Measurements from ENCODE around the gene PTPRN2. TPM values are rescaled to one million over a fixed set of nuclear protein-coding genes. Genes with fewer than 3 reads are reported as not detected.
"Not testable (repeated sequence)": the region's sequence is repeated elsewhere in the genome, so short reads cannot be mapped to it uniquely, and the experiment has no call there.

The PTPRN2 gene
- total and polyA plus RNA-seq, 4 donors, result 18.1 to 69.9 (median 50.4) TPM

GRCh38 chr7:158524286-158524685, 63.3 kb downstream of the PTPRN2 start:
- H3K4me3 ChIP-seq (ENCODE audit: low read depth, low read length); H3K9me3 ChIP-seq (ENCODE audit: control insufficient read depth, insufficient read depth, low read length); H3K27me3 ChIP-seq (ENCODE audit: control insufficient read depth, insufficient read depth, low read length); H3K27ac ChIP-seq (ENCODE audit: low read depth, low read length): not testable (repeated sequence)
- peak in 1 of 6 donors; percentile 31 for DNase-seq (ENCODE audit: low read depth in 4 of 6, low spot score in 6 of 6)
- 72% methylated on average over 9 of the region's 14 CpGs for WGBS (ENCODE audit: insufficient coverage)
- H3K4me1 ChIP-seq (ENCODE audit: control insufficient read depth, insufficient read depth, low read length), result peaks cover 34% of the 10 kb centered on the region
- H3K36me3 ChIP-seq (ENCODE audit: control insufficient read depth, insufficient read depth, low read length), result peaks cover 31% of the 10 kb centered on the region

- H3K27ac ChIP-seq (ENCODE audit: low read depth, low read length); H3K4me3 ChIP-seq (ENCODE audit: low read depth, low read length); DNase-seq (ENCODE audit: low read depth in 4 of 6, low spot score in 6 of 6); H3K9me3 ChIP-seq (ENCODE audit: control insufficient read depth, insufficient read depth, low read length); H3K27me3 ChIP-seq (ENCODE audit: control insufficient read depth, insufficient read depth, low read length): not testable (repeated sequence)
- peaks cover 29% of the 10 kb centered on the region for H3K36me3 ChIP-seq (ENCODE audit: control insufficient read depth, insufficient read depth, low read length)
- no CpG with 5 or more reads among the region's 11 CpGs for WGBS (ENCODE audit: insufficient coverage)
- H3K4me1 ChIP-seq (ENCODE audit: control insufficient read depth, insufficient read depth, low read length), result peaks cover 30% of the 10 kb centered on the region
Measured at GRCh38 chr7:158523877-158524276, 63.7 kb downstream of the PTPRN2 start.

GRCh38 chr7:158523165-158523856, 64.3 kb downstream of the PTPRN2 start:
- Histone ChIP-seq H3K4me1 (ENCODE audit: control insufficient read depth, insufficient read depth, low read length) (peaks cover 29% of the 10 kb centered on the region), H3K36me3 (ENCODE audit: control insufficient read depth, insufficient read depth, low read length) (peaks cover 29% of the 10 kb centered on the region)
- 91% methylated on average over 21 of the region's 26 CpGs for whole genome bisulfite sequencing (ENCODE audit: insufficient coverage)
- not testable (repeated sequence) for H3K27ac ChIP-seq (ENCODE audit: low read depth, low read length); DNase-seq (ENCODE audit: low read depth in 4 of 6, low spot score in 6 of 6); H3K27me3 ChIP-seq (ENCODE audit: control insufficient read depth, insufficient read depth, low read length); H3K4me3 ChIP-seq (ENCODE audit: low read depth, low read length); H3K9me3 ChIP-seq (ENCODE audit: control insufficient read depth, insufficient read depth, low read length)

GRCh38 chr7:158521795-158522194, 65.8 kb downstream of the PTPRN2 start:
- H3K4me1 ChIP-seq (ENCODE audit: control insufficient read depth, insufficient read depth, low read length), result peaks cover 16% of the 10 kb centered on the region
- not testable (repeated sequence) for H3K9me3 ChIP-seq (ENCODE audit: control insufficient read depth, insufficient read depth, low read length)
- 88% methylated on average over 13 of the region's 18 CpGs for WGBS (ENCODE audit: insufficient coverage)

GRCh38 chr7:158520825-158521224, 66.8 kb downstream of the PTPRN2 start:
- Histone ChIP-seq H3K4me1 (ENCODE audit: control insufficient read depth, insufficient read depth, low read length) (peaks cover 11% of the 10 kb centered on the region), H3K9me3 (ENCODE audit: control insufficient read depth, insufficient read depth, low read length) (no peaks in the 10 kb centered on the region), H3K27me3 (ENCODE audit: control insufficient read depth, insufficient read depth, low read length) (no peaks in the 10 kb centered on the region), H3K4me3 (ENCODE audit: low read depth, low read length) (no peak overlapping the region), H3K36me3 (ENCODE audit: control insufficient read depth, insufficient read depth, low read length) (peaks cover 25% of the 10 kb centered on the region), H3K27ac (ENCODE audit: low read depth, low read length) (no peak overlapping the region)
- DNase-seq (ENCODE audit: low read depth in 4 of 6, low spot score in 6 of 6), result no peak
- 80% methylated on average over 4 of the region's 9 CpGs for whole genome bisulfite sequencing (ENCODE audit: insufficient coverage)

More at GRCh38 chr7:158521795-158522194, 65.8 kb downstream of the PTPRN2 start:
- not testable (repeated sequence) for DNase-seq (ENCODE audit: low read depth in 4 of 6, low spot score in 6 of 6); H3K27me3 ChIP-seq (ENCODE audit: control insufficient read depth, insufficient read depth, low read length); H3K27ac ChIP-seq (ENCODE audit: low read depth, low read length); H3K4me3 ChIP-seq (ENCODE audit: low read depth, low read length)
- peaks cover 30% of the 10 kb centered on the region for H3K36me3 ChIP-seq (ENCODE audit: control insufficient read depth, insufficient read depth, low read length)

GRCh38 chr7:158519633-158520174, 67.9 kb downstream of the PTPRN2 start:
- peak in 2 of 6 donors; percentile 68 to 82 for DNase-seq (ENCODE audit: low read depth in 4 of 6, low spot score in 6 of 6)
- H3K36me3 ChIP-seq (ENCODE audit: control insufficient read depth, insufficient read depth, low read length), result peaks cover 24% of the 10 kb centered on the region
- H3K27ac ChIP-seq (ENCODE audit: low read depth, low read length), result no peak overlapping the region
- no peak overlapping the region for H3K4me3 ChIP-seq (ENCODE audit: low read depth, low read length)
- H3K9me3 ChIP-seq (ENCODE audit: control insufficient read depth, insufficient read depth, low read length), result no peaks in the 10 kb centered on the region
- H3K4me1 ChIP-seq (ENCODE audit: control insufficient read depth, insufficient read depth, low read length), result no peaks in the 10 kb centered on the region
- no peaks in the 10 kb centered on the region for H3K27me3 ChIP-seq (ENCODE audit: control insufficient read depth, insufficient read depth, low read length)
- 69% methylated on average over 4 of the region's 4 CpGs for WGBS (ENCODE audit: insufficient coverage)

GRCh38 chr7:158518980-158519632, 68.5 kb downstream of the PTPRN2 start:
- DNase-seq (ENCODE audit: low read depth in 4 of 6, low spot score in 6 of 6), result peak in 1 of 6 donors; percentile 40
- Histone ChIP-seq H3K27me3 (ENCODE audit: control insufficient read depth, insufficient read depth, low read length) (no peaks in the 10 kb centered on the region), H3K9me3 (ENCODE audit: control insufficient read depth, insufficient read depth, low read length) (no peaks in the 10 kb centered on the region), H3K4me1 (ENCODE audit: control insufficient read depth, insufficient read depth, low read length) (no peaks in the 10 kb centered on the region), H3K27ac (ENCODE audit: low read depth, low read length) (no peak overlapping the region), H3K4me3 (ENCODE audit: low read depth, low read length) (no peak overlapping the region), H3K36me3 (ENCODE audit: control insufficient read depth, insufficient read depth, low read length) (peaks cover 24% of the 10 kb centered on the region)
- 89% methylated on average over 2 of the region's 7 CpGs for WGBS (ENCODE audit: insufficient coverage)

- H3K36me3 ChIP-seq (ENCODE audit: control insufficient read depth, insufficient read depth, low read length), result peaks cover 15% of the 10 kb centered on the region
- no peaks in the 10 kb centered on the region for H3K27me3 ChIP-seq (ENCODE audit: control insufficient read depth, insufficient read depth, low read length)
- H3K4me3 ChIP-seq (ENCODE audit: low read depth, low read length), result no peak overlapping the region
- H3K9me3 ChIP-seq (ENCODE audit: control insufficient read depth, insufficient read depth, low read length), result no peaks in the 10 kb centered on the region
- no peaks in the 10 kb centered on the region for H3K4me1 ChIP-seq (ENCODE audit: control insufficient read depth, insufficient read depth, low read length)
- no peak overlapping the region for H3K27ac ChIP-seq (ENCODE audit: low read depth, low read length)
- 96% methylated on average over 4 of the region's 4 CpGs for WGBS (ENCODE audit: insufficient coverage)
- DNase-seq (ENCODE audit: low read depth in 4 of 6, low spot score in 6 of 6), result no peak
Measured at GRCh38 chr7:158517571-158517970, 70.1 kb downstream of the PTPRN2 start.

- no peak for DNase-seq (ENCODE audit: low read depth in 4 of 6, low spot score in 6 of 6)
- Histone ChIP-seq H3K27ac (ENCODE audit: low read depth, low read length) (no peak overlapping the region), H3K4me1 (ENCODE audit: control insufficient read depth, insufficient read depth, low read length) (no peaks in the 10 kb centered on the region), H3K27me3 (ENCODE audit: control insufficient read depth, insufficient read depth, low read length) (no peaks in the 10 kb centered on the region), H3K36me3 (ENCODE audit: control insufficient read depth, insufficient read depth, low read length) (peaks cover 11% of the 10 kb centered on the region), H3K9me3 (ENCODE audit: control insufficient read depth, insufficient read depth, low read length) (peaks cover 4% of the 10 kb centered on the region), H3K4me3 (ENCODE audit: low read depth, low read length) (no peak overlapping the region)
- 85% methylated on average over 5 of the region's 11 CpGs for WGBS (ENCODE audit: insufficient coverage)
Measured at GRCh38 chr7:158517072-158517471, 70.6 kb downstream of the PTPRN2 start.
